ENCODE results near the gene DCST2. TPM values are rescaled to one million over a fixed set of nuclear protein-coding genes. Genes with fewer than 3 reads are reported as not detected.
"Not testable (repeated sequence)": the region's sequence is repeated elsewhere in the genome, so short reads cannot be mapped to it uniquely, and the experiment has no call there.

Gene DCST2
- total RNA-seq, 1 donor from 2014 or later, result 0.20 TPM

DNA sequence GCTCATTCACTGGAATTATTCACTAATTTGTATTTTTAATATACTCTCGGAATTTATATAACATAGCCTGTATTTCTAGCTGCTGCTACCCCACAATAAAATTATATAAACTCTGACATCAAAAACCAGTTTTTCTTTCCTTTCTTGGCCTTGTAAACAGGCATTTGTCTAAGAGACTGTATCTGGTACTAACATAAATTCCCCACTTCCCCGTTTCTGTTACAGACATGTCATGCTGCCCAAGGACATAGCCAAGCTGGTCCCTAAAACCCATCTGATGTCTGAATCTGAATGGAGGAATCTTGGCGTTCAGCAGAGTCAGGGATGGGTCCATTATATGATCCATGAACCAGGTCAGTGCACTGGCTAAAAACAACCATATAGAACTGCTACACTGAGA lies 55.8 kb downstream of the DCST2 start:
- not testable (repeated sequence) for DNase-seq (ENCODE audit: low read depth in 2 of 2)

DNA sequence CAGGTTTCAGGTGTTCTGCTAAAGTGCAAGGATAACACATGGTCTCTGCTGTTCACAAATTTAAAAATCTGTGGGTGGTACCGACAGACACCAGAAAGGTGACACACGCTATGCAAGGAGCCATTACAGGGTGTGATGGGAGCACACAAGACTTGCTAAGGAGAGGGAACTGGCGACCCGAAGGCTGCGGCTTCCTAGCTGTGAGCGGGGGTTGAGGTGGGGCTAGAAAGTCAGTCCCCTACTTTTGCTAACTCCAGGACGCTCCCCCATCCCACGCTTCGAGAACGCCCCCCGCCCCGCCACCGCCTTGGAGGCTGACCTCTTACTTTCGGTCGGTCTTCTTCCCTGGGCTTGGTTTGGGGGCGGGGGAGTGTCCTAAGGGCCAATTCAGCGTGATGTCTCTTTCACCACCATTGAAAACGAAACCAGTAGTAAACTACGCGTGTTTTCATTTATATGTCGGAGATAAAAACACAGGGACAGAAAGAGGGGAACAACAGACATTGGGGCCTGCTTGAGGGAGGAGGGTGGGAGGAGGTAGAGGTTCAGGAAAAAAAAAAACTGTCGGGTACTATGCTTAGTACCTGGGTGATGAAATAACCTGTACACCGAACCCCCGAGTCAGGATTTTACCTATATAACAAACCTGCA lies 58.0 kb downstream of the DCST2 start:
- DNase-seq (ENCODE audit: low read depth in 2 of 2), result peak; percentile 69 to 75

DNA sequence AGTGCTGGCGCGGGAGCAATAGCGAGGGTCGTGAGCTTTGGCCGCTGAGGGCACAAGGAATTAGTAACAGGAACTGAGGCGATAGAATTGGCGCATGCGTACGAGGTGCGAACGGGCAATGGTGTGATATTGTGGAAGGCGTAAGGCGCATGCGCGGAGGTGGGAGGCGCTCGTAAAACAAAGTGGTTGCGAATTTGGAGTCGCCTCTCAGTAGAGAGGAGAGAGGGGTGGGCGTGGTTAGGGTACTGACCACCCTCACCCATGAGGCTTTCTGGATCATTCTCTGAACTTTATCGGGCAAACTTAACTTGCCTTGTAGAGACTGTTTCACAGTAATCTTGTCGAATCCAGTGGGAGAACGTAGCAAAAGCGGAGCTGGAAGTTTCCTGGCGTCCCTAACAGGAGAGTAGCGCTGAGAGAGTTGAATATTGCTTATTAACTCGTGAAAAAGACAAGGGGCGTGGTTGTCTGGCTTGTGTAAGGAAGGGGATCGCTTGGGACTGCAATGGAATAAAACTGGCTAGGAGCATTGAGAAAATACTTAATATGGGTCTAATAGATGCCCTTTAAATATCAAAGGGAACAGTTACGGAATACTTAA lies 58.7 kb downstream of the DCST2 start:
- DNase-seq (ENCODE audit: low read depth in 2 of 2), result peak; percentile 95 to 96

DNA sequence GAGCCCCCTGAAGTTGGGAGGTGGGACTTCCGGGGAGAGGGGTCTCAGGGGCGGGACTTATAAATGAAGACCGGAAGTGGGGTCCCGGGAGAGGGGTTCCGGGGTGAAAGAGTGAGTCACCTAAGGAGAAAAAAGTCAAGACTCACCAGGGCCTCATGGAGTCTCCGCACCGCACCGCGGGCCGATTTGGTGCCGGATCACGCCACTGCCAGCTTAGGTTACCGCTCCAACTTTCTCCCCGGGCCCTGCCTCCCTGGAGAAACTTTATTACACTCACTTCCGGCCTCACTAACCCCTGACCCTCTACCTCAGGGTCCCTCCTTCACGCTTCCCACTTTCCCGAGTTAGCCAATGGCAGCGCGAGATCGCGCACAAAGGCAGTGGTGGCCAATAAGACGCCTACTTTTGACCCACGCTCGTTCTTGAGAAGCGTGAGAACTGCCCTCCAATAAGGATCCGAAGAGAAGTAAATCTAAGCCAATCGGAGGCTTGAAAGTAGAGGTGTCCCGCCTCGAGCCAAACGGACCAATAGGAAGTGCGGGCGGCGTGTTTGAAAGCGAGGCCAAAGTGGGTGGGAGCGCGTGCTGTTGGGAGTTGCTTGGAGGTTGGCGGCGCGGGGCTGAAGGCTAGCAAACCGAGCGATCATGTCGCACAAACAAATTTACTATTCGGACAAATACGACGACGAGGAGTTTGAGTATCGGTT lies 59.3 kb downstream of the DCST2 start, which contains the start of gene CKS1B:
TSS of gene CKS1B (plus strand) at position 580 of the 706 bp plus-strand sequence. CDS start at position 645, 65 bp downstream.
- peak; percentile 100 for DNase-seq (ENCODE audit: low read depth in 2 of 2)

DNA sequence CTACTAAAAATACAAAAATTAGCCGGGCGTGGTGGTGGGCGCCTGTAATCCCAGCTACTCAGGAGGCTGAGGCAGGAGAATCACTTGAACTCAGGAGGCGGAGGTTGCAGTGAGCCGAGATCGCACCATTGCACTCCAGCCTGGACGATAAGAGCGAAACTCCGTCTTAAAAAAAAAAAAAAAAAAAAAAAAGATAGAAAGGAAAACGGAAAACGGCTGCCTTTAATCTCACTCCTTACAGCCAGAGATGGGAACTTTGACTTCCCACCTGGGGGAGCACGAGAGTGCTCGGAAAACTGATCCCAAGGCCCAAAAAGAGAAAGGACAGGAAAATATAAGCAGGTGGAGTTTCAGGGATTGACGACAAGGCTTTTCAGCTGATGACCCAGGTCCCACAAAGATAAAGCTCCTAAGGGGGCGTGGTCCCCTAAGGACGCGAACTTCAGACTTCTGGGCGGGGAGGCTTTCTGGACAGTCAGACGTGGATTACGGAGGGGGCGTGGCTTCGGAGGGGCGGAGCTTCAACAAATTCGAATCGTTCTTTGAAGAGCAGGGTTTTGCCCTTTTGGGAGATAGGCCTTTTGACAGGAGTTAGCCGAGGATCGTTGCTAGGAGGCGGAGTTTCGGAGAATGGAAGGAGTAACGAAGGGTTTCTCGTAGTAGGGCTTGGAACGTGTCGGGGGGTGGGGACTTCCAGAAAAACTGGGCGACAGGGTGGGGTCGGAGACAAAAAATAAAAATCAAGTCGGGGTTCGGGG lies 60.1 kb downstream of the DCST2 start:
- DNase-seq (ENCODE audit: low read depth in 2 of 2), result peak; percentile 97 to 98

DNA sequence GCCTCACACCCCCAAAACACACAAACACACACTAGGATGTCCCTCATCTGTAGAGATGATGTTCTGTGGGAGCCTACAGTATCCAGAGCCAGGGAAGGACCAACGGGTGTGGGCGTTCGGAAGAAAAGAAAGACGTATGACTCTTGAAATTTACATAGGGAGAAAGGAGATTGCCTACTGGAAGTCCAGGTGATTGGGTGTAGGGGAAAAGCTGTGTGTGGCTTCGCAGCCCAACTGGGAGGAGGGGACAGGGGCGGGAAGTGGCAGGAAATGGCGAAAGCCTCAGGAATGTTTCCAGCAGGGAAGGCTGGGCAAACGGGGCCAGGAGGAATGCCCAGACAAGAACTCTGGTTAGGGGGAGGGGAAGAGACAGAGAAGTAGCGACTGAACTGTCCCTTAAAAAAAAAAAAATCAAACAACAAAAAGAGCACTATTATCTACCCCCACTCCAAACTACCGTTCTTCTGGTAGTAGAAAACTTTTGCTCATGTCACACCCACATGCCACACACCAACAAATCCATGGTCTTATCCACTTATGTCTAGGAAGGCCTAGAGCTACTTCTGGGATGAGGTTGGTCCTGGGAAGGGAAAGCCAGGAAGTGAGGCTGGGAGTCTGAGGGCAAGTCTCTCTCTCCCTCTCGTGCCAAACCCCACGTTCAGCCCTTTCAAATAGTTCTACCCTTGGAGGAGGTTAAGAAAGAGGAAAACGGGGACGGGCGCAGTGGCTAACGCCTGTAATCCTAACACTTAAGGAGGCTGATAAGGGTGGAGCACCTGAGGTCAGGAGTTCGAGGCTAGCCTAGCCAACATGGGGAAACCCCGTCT lies 60.9 kb downstream of the DCST2 start:
- DNase-seq (ENCODE audit: low read depth in 2 of 2), result peak; percentile 59 to 93

DNA sequence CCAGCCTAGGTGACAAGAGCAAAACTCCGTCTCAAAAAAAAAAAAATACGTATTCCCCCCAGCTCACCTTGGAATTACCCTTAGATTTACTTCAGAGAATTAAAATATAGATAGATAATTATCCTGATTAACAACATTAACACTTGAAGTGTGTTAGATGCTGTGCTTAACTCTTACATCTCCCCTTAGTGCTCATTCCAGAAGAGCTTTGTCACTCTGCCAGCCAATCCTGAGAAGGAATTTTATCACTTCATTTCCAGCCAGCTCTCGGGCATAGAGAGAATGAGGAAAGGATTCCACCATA lies 61.4 kb downstream of the DCST2 start:
- peak in 1 of 2 donors; percentile 44 for DNase-seq (ENCODE audit: low read depth in 2 of 2)

DNA sequence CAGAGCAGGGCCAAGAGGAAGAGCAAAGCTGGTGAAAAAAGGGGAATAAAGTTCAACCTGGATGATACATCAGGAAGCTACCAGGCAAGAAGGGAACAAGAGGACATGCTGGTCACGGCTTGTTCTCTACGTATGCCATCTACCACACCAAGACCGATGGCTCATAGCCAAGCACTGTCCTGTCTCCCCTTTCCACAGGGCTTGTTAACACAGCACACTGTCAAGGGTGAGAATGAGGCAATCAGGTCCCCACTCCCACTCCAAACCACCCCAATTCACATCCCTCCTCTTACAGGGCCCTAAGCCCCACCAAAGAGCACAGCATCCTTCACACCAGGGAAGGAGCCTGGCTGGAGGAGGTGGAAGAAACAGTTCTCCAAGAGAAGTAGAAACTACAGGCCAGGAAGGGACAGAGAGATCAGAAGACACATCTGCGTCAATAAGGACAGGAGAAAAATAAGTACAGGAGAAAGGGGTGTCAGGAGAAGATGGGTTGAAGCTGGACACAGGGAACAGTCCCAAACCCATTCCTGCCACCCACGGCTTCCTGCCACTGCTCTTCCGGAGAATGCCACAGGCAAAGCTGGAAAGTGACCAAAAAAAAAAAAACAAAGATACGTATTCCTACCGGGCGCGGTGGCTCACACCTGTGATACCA lies 62.1 kb downstream of the DCST2 start:
- peak; percentile 38 to 53 for DNase-seq (ENCODE audit: low read depth in 2 of 2)

DNA sequence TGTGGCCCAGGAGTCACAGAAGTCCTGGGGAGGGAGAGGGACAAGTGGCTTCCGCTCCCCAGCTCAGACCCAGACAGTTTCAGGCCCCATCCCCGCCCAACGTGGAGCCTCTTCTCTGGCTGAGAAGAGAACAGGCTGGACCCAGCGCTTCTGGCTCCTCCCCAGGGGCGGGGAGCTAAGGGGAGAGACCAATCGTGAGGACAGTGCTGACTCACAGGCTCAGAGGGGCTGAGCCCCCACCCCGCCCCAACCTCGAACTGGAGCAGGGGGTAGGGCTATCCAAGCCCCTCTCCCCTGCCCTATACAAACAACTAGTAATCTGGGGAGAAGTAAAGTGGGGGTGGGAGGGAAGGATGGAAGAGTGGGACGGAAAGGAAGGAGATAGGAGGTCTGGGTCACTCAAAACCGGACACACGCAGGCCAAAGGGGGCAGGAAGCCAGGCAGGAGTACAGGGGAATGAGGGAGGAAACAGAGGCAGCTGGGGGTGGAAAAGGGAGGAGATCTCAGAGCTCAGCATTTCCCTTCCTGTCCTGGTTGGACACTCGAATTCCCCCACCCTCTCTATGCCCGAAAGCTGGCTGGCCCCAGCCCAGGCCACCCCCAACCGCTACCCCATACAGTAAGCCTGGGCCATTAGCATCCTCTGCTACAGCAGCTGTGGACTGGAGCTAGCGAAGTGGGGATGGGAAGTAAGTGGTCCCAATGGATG lies 62.8 kb downstream of the DCST2 start, which contains the start of gene SHC1:
TSS of gene SHC1 (minus strand) at position 117 of the 710 bp plus-strand sequence. CDS start 221 bp downstream, outside the sequence.
- peak; percentile 91 to 97 for DNase-seq (ENCODE audit: low read depth in 2 of 2)

DNA sequence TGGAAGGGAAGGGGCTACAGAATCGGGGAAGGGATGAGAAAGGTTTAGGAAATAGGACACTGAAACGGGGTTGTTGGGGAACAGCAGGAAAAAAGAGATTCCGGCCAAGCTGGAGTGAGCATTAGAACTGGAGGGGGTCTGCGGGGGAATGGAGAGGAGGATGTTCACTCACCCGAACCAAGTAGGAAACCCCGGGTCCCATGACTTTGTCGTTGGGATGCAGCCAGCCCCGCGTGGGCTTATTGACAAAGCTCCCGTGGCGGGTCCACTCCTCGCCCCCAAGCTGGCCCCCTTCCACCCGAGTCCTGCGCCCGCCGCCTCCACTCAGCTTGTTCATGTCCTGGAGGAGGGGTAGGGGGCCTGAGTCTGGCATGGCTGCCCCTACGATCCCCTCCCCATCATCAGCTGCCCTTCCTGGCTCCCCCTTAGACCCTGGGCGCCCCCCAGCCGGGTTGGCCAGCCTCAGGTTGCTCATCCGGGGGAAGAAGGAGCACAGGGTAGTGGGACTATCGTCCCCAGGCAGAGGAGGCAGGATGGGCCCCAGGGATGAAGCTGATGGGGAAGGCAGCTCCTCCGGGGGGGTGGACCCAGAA lies 63.6 kb downstream of the DCST2 start:
- DNase-seq (ENCODE audit: low read depth in 2 of 2), result peak; percentile 17 to 59

DNA sequence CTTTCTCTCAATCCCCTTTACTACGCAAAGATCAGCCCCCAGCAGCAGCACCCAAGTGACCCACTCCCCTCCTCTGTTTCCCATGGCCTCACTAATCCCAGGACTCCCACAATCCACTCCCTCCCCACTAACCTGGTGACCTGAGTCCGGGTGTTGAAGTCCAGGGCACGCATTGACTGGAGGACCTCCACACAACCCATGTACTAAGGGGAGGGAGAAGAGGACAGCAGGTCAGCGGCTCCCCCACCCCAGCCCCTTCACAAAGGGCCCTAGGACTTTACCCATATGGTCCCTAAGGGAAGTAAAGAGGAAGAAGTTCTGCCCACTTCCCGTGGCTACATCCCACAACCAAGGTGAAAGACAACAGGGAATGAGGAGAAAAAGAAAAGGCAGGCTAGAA lies 64.3 kb downstream of the DCST2 start:
- peak in 1 of 2 donors; percentile 13 for DNase-seq (ENCODE audit: low read depth in 2 of 2)

DNA sequence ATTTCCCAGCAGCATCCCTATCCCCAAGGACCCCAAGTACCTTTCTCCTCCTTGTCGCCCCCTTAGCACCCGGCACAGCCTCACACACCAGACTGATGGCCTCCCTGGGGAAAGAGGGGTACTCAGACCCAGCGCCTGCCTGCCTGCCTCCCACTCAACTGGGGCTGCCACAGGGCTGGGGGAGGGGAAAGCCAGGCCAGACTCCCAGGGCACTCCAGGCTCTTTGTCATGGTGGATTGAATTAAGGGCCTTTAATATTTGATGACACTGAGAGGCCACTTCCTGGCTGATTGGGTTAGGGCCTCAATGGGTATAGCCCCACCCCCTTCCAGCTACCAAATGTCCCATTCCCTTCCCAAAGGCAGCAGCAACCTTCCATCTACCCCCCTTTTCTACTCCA lies 64.8 kb downstream of the DCST2 start:
- DNase-seq (ENCODE audit: low read depth in 2 of 2), result no peak

Other genes with a start within 250 kb of the DCST2 start
- gene KCNN3, start 163.5 kb downstream of the DCST2 start, total RNA-seq, result 0.87 and 0.99 TPM in 2 replicates
- gene PMVK, start 97.1 kb downstream of the DCST2 start, total RNA-seq, result 7.6 and 13.9 TPM in 2 replicates
- gene PBXIP1, start 77.7 kb downstream of the DCST2 start, total RNA-seq, result 83.9 and 85.2 TPM in 2 replicates
- gene PYGO2, start 72.0 kb downstream of the DCST2 start, total RNA-seq, result 20.5 and 42.5 TPM in 2 replicates
- 175 and 321 TPM in 2 replicates for gene SHC1, start 63.0 kb downstream of the DCST2 start, total RNA-seq
- 30.4 and 54.5 TPM in 2 replicates for gene CKS1B, start 59.1 kb downstream of the DCST2 start, total RNA-seq
- gene FLAD1, start 50.4 kb downstream of the DCST2 start, total RNA-seq, result 18.3 and 24.2 TPM in 2 replicates
- gene LENEP, start 40.2 kb downstream of the DCST2 start, total RNA-seq, result 0.40 and 0.44 TPM in 2 replicates
- 7.4 and 10.3 TPM in 2 replicates for gene ZBTB7B, start 31.0 kb downstream of the DCST2 start, total RNA-seq
- not detected in 2 replicates for gene DCST1, start within 50 bp of the DCST2 start, total RNA-seq
- 82.5 and 197 TPM in 2 replicates for gene ADAM15, start 17.5 kb upstream of the DCST2 start, total RNA-seq
- gene EFNA4, start 30.0 kb upstream of the DCST2 start, total RNA-seq, result 13.5 and 15.1 TPM in 2 replicates
- gene EFNA3, start 45.1 kb upstream of the DCST2 start, total RNA-seq, result 0.79 and 1.3 TPM in 2 replicates
- gene EFNA1, start 94.1 kb upstream of the DCST2 start, total RNA-seq, result 127 and 129 TPM in 2 replicates
- gene SLC50A1, start 102.1 kb upstream of the DCST2 start, total RNA-seq, result 36.9 and 41.8 TPM in 2 replicates
- gene DPM3, start 106.8 kb upstream of the DCST2 start, total RNA-seq, result 25.5 and 34.9 TPM in 2 replicates
- 169 and 232 TPM in 2 replicates for gene KRTCAP2, start 139.5 kb upstream of the DCST2 start, total RNA-seq
- 1.2 and 2.4 TPM in 2 replicates for gene TRIM46, start 140.1 kb upstream of the DCST2 start, total RNA-seq
- gene THBS3, start 174.1 kb upstream of the DCST2 start, total RNA-seq, result 7.9 and 9.2 TPM in 2 replicates
- 28.8 and 31.6 TPM in 2 replicates for gene MTX1, start 174.9 kb upstream of the DCST2 start, total RNA-seq
- gene ENTREP3, start 221.7 kb upstream of the DCST2 start, total RNA-seq, result 2.4 and 3.0 TPM in 2 replicates
- 24.8 and 34.1 TPM in 2 replicates for gene SCAMP3, start 228.6 kb upstream of the DCST2 start, total RNA-seq
- 12.2 and 24.0 TPM in 2 replicates for gene CLK2, start 239.7 kb upstream of the DCST2 start, total RNA-seq
- gene HCN3, start 243.7 kb upstream of the DCST2 start, total RNA-seq, result 0.44 and 0.60 TPM in 2 replicates